K562 (cell line): ENCODE measurements around the gene SCAPER.

Experiments
- GABPA ChIP-seq: fragments of 200-800 bp; sonication (Bioruptor generic); conservative IDR thresholded peaks from 2 replicates; pipeline ENCODE4 v1.6.1; 2016; ENCODE audit warnings: low read depth, missing genetic modification characterization, missing compliant biosample characterization
- POLR2A ChIP-seq: fragments of 450-650 bp; conservative IDR thresholded peaks from 2 replicates; pipeline ENCODE4 v1.6.1; 2016
- TF ChIP-seq, protein P1 (sequence below): fragments of 250-450 bp; sonication (Bioruptor Pico); IDR thresholded peaks from 2 replicates; pipeline ENCODE4 v1.8.0; 2021; ENCODE audit warnings: borderline replicate concordance, mild to moderate bottlenecking, moderate library complexity; ENCODE audit not compliant: poor library complexity, severe bottlenecking

DNA sequence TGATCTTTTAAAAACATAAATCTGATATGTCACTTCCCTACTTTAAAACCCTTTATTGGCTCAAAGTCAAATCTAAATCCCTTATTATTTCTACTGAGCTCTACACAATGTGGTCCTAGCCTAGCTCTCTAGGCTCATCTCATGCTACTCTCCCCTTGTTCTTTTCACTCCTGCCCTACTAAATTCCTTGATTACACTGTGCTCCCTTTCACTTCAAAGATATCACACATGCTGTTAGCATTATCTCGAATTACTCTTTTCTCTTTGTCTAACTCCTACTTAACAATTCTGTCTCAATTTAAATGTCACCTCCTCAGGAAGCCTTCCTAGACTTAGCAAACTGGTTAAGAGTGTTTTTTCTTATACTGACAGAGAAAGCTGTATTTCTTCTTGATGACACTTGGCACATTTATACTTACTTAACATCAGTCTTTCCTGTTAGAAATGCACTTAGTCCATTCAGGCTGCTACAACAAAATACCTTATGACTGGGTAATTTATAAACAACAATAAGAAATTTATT, 102.0 kb downstream of the SCAPER start:
- TF ChIP-seq POLR2A (no peak), GABPA (tag) (no peak)
- TF ChIP-seq, protein P1, sequence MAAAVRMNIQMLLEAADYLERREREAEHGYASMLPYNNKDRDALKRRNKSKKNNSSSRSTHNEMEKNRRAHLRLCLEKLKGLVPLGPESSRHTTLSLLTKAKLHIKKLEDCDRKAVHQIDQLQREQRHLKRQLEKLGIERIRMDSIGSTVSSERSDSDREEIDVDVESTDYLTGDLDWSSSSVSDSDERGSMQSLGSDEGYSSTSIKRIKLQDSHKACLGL (CRISPR knock-in tag): no peak
